Esophagus muscularis mucosa (tissue), 4 donors: Measurements from ENCODE around the gene LAMA3. TPM values are rescaled to one million over a fixed set of nuclear protein-coding genes. Genes with fewer than 3 reads are reported as not detected.
A peak's percentile ranks its signal among the peaks of the same experiment; 100 is the strongest.

ENCODE experiments used
- DNase-seq: peaks from one replicate; pipeline ENCODE4 v3.0.0-alpha.2; 2017; ENCODE audit errors: extremely low spot score
- H3K27ac ChIP-seq, 4 donors: fragments of 200-600 bp; sonication (generic); replicated peaks in 1 of 4; 1 replicate in 3 of 4; 2 replicates in 1 of 4; pipeline ENCODE4 v1.5.1; 2016 to 2019; ENCODE audit warnings: mild to moderate bottlenecking in 1 of 4
- H3K27me3 ChIP-seq, 4 donors: fragments of 200-600 bp; sonication (generic); one replicate each; pipeline versions ENCODE4 v1.5.1 to v1.6.0; 2016 to 2019
- H3K36me3 ChIP-seq, 4 donors: fragments of 200-600 bp; sonication (generic); one replicate each; pipeline ENCODE4 v1.5.1; 2016 to 2019
- H3K4me1 ChIP-seq, 4 donors: fragments of 200-600 bp; sonication (generic); one replicate each; pipeline ENCODE4 v1.5.1; 2016 to 2019
- H3K4me3 ChIP-seq, 4 donors: fragments of 200-600 bp; sonication (generic); 1 replicate in 2 of 4; 2 replicates in 2 of 4; pipeline ENCODE4 v1.5.1; 2016 to 2019; ENCODE audit warnings: mild to moderate bottlenecking in 4 of 4, moderate library complexity in 1 of 4
- H3K9me3 ChIP-seq, 4 donors: fragments of 200-600 bp; sonication (generic); 1 replicate in 3 of 4; 2 replicates in 1 of 4; pipeline ENCODE4 v1.5.1; 2016 to 2019
- EP300 ChIP-seq: sonication (generic); formaldehyde crosslinking; IDR thresholded peaks from one replicate; pipeline ENCODE4 v1.6.1; 2017; ENCODE audit warnings: antibody characterized with exemption
- POLR2A ChIP-seq: fragments of 450-650 bp; IDR thresholded peaks from one replicate; pipeline ENCODE4 v1.6.1; 2017; ENCODE audit warnings: antibody characterized with exemption, moderate library complexity, mild to moderate bottlenecking, low read depth
- POLR2AphosphoS5 ChIP-seq, 2 donors: sonication (generic); formaldehyde crosslinking; IDR thresholded peaks; one replicate each; pipeline ENCODE4 v1.6.1; 2017; ENCODE audit warnings: antibody characterized with exemption in 2 of 2
- WGBS: methylation state at CpG from one replicate; pipeline ENCODE4 v1.1.5; 2018; 5-methylcytosine and 5-hydroxymethylcytosine counted together
- intact Hi-C: fragments of 100-400 bp; cut with DNase I; formaldehyde crosslinking; loops from one replicate; pipeline ENCODE4 v1.15.1; 2023
- total RNA-seq, 4 donors: library from RNA; depleted of rRNA; stranded (reverse); fragments of >200 nt; gene quantifications; one replicate each; pipeline versions ENCODE4 v1.1.0 to v1.2.1, GENCODE V29; 2016
- TF ChIP-seq, protein P1 (sequence below), 3 experiments: fragments of 200-600 bp in 2 of 3; fragments of 450-650 bp in 1 of 3; sonication (generic) in 2 of 3; IDR thresholded peaks; one replicate each; pipeline ENCODE4 v1.5.1; 2017 to 2019; ENCODE audit warnings: antibody characterized with exemption in 3 of 3, mild to moderate bottlenecking in 2 of 3, moderate library complexity in 1 of 3

Gene LAMA3
- total RNA-seq, 4 donors from 2014 or later = 7.5 to 12.9 (median 11.7) TPM

DNA sequence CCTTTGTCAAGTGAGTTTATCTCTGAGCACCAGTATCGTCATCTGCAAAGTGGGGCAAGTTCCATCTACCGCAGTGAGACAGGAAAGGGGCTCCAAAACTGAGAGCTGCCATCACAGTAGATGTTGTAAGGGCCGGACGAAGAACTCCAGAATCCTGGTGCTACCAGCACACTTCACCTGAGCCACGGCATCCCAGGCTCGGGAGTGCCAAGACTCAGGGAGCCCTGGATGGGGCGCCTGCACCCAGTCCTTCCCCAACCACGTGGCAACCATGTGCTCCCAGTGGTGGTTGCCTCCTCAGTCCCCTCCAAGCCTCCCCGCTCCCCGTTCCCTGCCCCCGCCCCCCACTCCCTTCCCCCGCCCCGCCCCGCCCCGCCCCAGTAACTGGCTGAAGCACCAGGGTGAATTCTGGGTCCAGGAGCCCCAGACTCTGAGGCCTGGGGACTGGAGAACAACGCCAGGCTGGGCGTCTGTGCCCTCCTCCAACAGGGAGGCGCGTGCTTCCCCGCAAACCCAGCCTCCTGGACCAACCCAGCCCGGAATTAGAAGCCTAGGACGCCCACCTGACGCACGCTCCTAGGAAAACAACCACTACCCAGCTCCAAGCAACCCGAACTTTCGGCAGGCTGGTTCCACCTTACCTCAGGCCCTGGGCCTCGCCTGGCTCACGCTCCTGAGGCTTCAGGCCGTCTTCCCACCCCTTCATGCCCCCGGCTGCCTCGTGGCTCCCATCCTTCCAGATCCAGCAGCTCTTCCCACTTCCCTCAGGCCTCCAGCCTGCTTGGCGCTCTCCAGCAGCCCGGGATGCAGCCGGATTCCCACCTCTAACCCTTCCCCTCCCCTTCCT lies 67.6 kb downstream of the LAMA3 start:
- TF ChIP-seq POLR2A (no peak), EP300 (no peak), POLR2AphosphoS5 (IDR thresholded peaks at IDR 0.05) (no peak)
- TF ChIP-seq, protein P1, sequence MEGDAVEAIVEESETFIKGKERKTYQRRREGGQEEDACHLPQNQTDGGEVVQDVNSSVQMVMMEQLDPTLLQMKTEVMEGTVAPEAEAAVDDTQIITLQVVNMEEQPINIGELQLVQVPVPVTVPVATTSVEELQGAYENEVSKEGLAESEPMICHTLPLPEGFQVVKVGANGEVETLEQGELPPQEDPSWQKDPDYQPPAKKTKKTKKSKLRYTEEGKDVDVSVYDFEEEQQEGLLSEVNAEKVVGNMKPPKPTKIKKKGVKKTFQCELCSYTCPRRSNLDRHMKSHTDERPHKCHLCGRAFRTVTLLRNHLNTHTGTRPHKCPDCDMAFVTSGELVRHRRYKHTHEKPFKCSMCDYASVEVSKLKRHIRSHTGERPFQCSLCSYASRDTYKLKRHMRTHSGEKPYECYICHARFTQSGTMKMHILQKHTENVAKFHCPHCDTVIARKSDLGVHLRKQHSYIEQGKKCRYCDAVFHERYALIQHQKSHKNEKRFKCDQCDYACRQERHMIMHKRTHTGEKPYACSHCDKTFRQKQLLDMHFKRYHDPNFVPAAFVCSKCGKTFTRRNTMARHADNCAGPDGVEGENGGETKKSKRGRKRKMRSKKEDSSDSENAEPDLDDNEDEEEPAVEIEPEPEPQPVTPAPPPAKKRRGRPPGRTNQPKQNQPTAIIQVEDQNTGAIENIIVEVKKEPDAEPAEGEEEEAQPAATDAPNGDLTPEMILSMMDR (IDR thresholded peaks at IDR 0.05) = no peak
- WGBS = 84% methylated on average over 17 of the region's 34 CpGs
- intact Hi-C loops = no loop called here
- peaks cover 0 to 19% (median 17%) of the 10 kb centered on the region in 4 donors for H3K4me1 ChIP-seq
- H3K36me3 ChIP-seq = peaks cover 0 to 13% (median 0%) of the 10 kb centered on the region in 4 donors
- no peak overlapping the region for H3K27ac ChIP-seq
- H3K27me3 ChIP-seq = no peaks in the 10 kb centered on the region
- H3K4me3 ChIP-seq = no peak overlapping the region
- DNase-seq = peak; percentile 79
- no peaks in the 10 kb centered on the region for H3K9me3 ChIP-seq

DNA sequence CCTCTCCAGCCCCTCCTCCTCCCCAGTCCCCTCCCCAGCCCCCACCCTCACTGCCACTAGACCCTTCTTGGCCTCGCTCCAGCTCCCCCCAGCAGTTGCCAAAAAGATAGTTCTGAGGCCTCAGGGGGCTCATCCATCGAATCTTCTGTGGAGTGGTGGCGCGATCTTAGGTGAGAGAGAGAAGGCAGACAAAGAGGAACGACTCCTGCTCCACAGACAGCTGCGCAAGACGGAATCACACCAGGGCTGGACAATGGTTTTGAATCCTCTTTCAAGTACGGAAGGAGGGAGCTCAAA lies 68.1 kb downstream of the LAMA3 start:
- Histone ChIP-seq H3K36me3 (peaks cover 0 to 13% (median 0%) of the 10 kb centered on the region in 4 donors), H3K9me3 (no peaks in the 10 kb centered on the region), H3K27me3 (no peaks in the 10 kb centered on the region), H3K4me1 (peaks cover 0 to 13% (median 12%) of the 10 kb centered on the region in 4 donors), H3K4me3 (no peak overlapping the region), H3K27ac (no peak overlapping the region)
- TF ChIP-seq, protein P1 (IDR thresholded peaks at IDR 0.05) = no peak
- TF ChIP-seq POLR2AphosphoS5 (IDR thresholded peaks at IDR 0.05) (no peak), EP300 (no peak), POLR2A (no peak)
- peak; percentile 57 for DNase-seq
- 76% methylated on average over 8 of the region's 8 CpGs for WGBS
- intact Hi-C loops = no loop called here

DNA sequence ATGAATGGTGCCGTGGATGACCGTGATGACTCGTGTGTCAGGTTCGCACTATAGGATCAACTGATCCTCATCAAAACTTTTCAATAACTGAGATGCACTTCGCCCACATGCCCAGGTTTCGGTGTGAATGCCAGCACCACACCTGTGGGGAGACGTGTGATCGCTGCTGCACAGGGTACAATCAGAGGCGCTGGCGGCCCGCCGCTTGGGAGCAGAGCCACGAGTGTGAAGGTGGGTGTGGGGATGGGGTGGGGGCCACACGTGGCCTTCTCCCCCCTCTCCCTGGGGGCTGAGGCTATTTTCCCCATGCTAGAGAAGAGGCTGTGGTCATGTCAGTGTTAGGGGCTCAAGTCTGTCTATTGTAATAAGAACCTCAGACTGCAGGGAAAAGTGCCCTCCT lies 69.0 kb downstream of the LAMA3 start:
- WGBS = 90% methylated on average over 14 of the region's 14 CpGs
- Histone ChIP-seq H3K27ac (no peak overlapping the region), H3K4me3 (no peak overlapping the region), H3K4me1 (peaks cover 0 to 4% (median 3%) of the 10 kb centered on the region in 4 donors), H3K27me3 (no peaks in the 10 kb centered on the region), H3K9me3 (no peaks in the 10 kb centered on the region), H3K36me3 (peaks cover 0 to 14% (median 0%) of the 10 kb centered on the region in 4 donors)
- no peak for TF ChIP-seq EP300
- TF ChIP-seq POLR2A = no peak
- TF ChIP-seq POLR2AphosphoS5 (IDR thresholded peaks at IDR 0.05) = no peak
- TF ChIP-seq, protein P1 (IDR thresholded peaks at IDR 0.05) = no peak
- peak; percentile 29 for DNase-seq
- intact Hi-C loops = no loop called here

DNA sequence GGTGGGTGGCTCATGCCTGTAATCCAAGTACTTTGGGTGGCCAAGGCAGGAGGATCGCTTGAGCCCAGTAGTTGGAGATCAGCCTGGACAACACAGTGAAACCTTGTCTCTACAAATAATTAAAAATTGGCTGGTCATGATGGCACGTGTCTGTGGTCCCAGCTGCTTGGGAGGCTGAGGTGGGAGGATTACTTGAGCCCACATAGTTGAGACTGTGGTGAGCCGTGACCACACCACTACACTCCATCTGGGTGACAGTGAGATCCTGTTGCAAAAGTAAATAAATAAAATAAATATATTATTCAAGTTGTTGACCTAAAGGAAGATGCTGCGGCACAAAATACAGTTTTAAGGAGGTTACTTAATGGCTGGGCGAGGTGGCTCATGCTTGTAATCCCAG lies 72.7 kb downstream of the LAMA3 start:
- Histone ChIP-seq H3K4me3 (no peak overlapping the region), H3K9me3 (no peaks in the 10 kb centered on the region), H3K4me1 (no peaks in the 10 kb centered on the region), H3K27me3 (no peaks in the 10 kb centered on the region), H3K27ac (no peak overlapping the region), H3K36me3 (peaks cover 0 to 17% (median 0%) of the 10 kb centered on the region in 4 donors)
- WGBS = 87% methylated on average over 5 of the region's 5 CpGs
- DNase-seq = peak; percentile 66
- intact Hi-C loops = no loop called here
- TF ChIP-seq POLR2A (no peak), POLR2AphosphoS5 (IDR thresholded peaks at IDR 0.05) (no peak), EP300 (no peak)
- TF ChIP-seq, protein P1 (IDR thresholded peaks at IDR 0.05) = no peak
